Nephron progenitor cell (in vitro differentiated cells): Measurements from ENCODE around the gene CDK6.

Experiments
- DNase-seq: peaks from one replicate; pipeline ENCODE4 v3.0.0; 2021
- H3K27ac Mint-ChIP-seq: 2 replicates; pipeline ENCODE4 v1.8.0; 2021; ENCODE audit warnings: mild to moderate bottlenecking, moderate library complexity, mixed read lengths
- H3K27me3 Mint-ChIP-seq: 2 replicates; pipeline ENCODE4 v1.8.0; 2021; ENCODE audit warnings: mild to moderate bottlenecking, low read depth, mixed read lengths; ENCODE audit not compliant: poor library complexity
- H3K36me3 Mint-ChIP-seq: 2 replicates; pipeline ENCODE4 v1.8.0; 2021; ENCODE audit warnings: low read depth, mixed read lengths
- H3K4me1 Mint-ChIP-seq: 2 replicates; pipeline ENCODE4 v1.8.0; 2021; ENCODE audit warnings: mixed read lengths
- H3K4me3 Mint-ChIP-seq: 2 replicates; pipeline ENCODE4 v1.8.0; 2021; ENCODE audit warnings: mild to moderate bottlenecking, moderate library complexity, mixed read lengths
- H3K9me3 Mint-ChIP-seq: 2 replicates; pipeline ENCODE4 v1.8.0; 2021; ENCODE audit warnings: mild to moderate bottlenecking, moderate library complexity, mixed read lengths
- TF ChIP-seq, protein P1 (sequence below): fragments of 200-600 bp; sonication (generic); IDR thresholded peaks from 2 replicates; pipeline ENCODE4 v1.5.0; 2021; ENCODE audit warnings: antibody characterized with exemption

Gene CDK6

DNA sequence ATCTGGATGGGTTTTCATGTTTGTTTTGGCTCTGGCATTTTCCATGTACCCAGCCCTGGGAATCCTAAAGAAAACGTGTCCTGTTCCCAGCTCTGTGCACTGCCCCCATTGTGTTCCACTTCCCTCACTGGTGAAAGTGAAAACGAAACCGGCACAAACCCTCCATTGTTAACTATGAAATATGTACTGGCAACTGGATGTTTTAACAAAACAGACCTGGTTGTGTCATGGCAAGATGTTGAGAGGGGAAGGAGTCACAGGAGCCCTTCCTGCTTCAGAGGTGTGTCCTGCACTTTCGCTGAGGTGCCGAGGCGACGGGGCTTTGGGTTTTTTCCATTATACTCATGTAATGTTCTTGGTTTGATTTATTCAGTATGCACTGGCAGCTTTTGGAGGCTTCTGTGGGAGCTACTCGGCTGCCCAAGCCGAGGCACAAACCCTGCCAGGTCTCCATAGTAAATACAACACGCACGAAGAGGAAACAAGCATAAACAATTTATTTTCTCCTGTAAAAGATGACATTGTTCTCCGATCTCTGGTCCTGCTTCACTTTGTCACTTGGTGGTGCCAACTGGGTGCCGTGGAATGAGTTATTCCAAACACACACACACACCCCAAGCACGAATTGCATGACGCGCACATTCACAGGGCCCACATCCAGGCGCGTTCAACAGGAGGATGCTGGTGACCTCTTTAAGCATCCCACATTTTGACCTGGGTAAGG is 118.2 kb downstream of the CDK6 start:
- DNase-seq = no peak
- H3K27me3 Mint-ChIP-seq = no peaks in the 10 kb centered on the region
- peak overlapping the region; percentile 40 for H3K27ac Mint-ChIP-seq
- TF ChIP-seq, protein P1, sequence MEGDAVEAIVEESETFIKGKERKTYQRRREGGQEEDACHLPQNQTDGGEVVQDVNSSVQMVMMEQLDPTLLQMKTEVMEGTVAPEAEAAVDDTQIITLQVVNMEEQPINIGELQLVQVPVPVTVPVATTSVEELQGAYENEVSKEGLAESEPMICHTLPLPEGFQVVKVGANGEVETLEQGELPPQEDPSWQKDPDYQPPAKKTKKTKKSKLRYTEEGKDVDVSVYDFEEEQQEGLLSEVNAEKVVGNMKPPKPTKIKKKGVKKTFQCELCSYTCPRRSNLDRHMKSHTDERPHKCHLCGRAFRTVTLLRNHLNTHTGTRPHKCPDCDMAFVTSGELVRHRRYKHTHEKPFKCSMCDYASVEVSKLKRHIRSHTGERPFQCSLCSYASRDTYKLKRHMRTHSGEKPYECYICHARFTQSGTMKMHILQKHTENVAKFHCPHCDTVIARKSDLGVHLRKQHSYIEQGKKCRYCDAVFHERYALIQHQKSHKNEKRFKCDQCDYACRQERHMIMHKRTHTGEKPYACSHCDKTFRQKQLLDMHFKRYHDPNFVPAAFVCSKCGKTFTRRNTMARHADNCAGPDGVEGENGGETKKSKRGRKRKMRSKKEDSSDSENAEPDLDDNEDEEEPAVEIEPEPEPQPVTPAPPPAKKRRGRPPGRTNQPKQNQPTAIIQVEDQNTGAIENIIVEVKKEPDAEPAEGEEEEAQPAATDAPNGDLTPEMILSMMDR = no peak
- H3K4me3 Mint-ChIP-seq = no peak overlapping the region
- H3K36me3 Mint-ChIP-seq = peaks cover 4% of the 10 kb centered on the region
- H3K4me1 Mint-ChIP-seq = no peaks in the 10 kb centered on the region
- H3K9me3 Mint-ChIP-seq = no peaks in the 10 kb centered on the region

DNA sequence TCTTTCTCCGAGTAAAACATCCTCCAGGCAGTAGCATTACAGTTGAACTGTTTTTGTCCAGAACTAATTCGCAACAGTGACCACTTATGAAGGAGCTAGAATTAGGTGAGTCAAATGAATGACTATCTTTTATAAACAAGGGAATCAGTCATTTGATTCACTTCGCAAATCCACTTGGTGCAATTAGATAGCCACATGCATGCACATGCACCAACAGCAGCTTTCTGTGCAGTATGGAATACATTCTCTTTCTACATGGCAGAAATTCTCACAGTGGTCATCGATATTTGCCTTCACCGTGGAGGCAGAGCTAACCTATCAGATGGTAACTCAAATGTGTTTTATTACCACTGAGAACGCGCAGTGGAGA is 118.8 kb downstream of the CDK6 start:
- TF ChIP-seq, protein P1 = no peak
- H3K36me3 Mint-ChIP-seq = peaks cover 4% of the 10 kb centered on the region
- no peaks in the 10 kb centered on the region for H3K4me1 Mint-ChIP-seq
- H3K27ac Mint-ChIP-seq = no peak overlapping the region
- no peaks in the 10 kb centered on the region for H3K9me3 Mint-ChIP-seq
- no peak overlapping the region for H3K4me3 Mint-ChIP-seq
- H3K27me3 Mint-ChIP-seq = no peaks in the 10 kb centered on the region
- DNase-seq = no peak

DNA sequence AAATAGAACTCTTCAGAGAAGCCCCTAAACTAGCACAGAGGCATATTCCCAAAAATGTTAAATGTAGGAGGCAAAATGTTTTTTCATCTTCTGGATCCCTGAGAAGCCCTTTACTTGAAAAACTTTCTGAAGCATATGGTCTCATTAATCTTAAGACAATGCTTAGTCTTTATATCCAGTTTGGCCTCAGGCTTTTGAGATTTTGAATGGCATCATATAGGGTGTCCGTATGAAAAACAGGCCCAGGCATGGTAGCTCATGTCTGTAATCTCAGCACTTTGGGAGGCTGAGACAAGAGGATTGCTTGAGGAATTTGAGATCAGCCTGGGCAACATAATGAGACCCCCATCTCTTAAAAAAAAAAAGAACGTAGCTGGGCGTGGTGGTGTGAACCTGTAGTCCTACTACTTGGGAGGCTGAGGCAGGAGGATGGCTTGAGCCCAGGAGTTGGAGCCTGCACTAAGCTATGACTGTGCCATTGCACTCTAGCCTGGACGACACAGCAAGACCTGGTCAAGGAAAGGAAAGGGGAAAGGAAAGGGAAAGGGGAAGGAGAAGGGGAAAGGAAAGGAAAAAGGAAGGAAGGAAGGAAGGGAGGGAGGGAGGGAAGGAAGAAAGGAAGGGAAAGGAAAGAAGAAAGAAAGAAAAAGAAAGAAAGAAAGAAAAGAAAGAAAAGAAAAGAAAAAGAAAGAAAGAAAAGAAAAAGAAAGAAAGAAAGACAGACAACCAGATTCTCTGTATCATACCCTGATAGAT is 119.4 kb downstream of the CDK6 start:
- H3K27me3 Mint-ChIP-seq = no peaks in the 10 kb centered on the region
- no peak for DNase-seq
- TF ChIP-seq, protein P1 = no peak
- H3K36me3 Mint-ChIP-seq = peaks cover 4% of the 10 kb centered on the region
- H3K4me3 Mint-ChIP-seq = no peak overlapping the region
- H3K4me1 Mint-ChIP-seq = no peaks in the 10 kb centered on the region
- H3K9me3 Mint-ChIP-seq = no peaks in the 10 kb centered on the region
- no peak overlapping the region for H3K27ac Mint-ChIP-seq

DNA sequence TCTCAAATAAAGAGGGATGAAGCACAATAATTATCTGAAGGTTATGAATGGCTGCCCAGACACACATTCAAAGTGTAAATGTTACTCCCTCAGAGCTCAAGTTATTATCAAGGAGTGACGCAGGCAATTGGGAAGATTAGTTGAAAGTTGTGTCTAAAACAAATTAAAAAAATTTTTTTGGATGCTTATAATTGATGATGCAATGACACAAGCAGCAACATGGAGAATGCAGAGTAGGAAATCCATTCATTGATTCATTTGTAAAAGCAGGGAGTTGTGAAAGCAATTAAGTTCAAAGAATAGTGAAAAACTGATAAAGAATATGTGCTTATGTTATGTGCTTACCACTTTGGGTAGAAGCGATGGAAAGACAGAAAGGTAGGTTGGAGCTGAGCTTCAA is 120.4 kb downstream of the CDK6 start:
- Mint-ChIP-seq H3K36me3 (peaks cover 1% of the 10 kb centered on the region), H3K4me1 (no peaks in the 10 kb centered on the region), H3K9me3 (no peaks in the 10 kb centered on the region), H3K4me3 (no peak overlapping the region), H3K27me3 (no peaks in the 10 kb centered on the region), H3K27ac (no peak overlapping the region)
- no peak for DNase-seq
- TF ChIP-seq, protein P1 = no peak

DNA sequence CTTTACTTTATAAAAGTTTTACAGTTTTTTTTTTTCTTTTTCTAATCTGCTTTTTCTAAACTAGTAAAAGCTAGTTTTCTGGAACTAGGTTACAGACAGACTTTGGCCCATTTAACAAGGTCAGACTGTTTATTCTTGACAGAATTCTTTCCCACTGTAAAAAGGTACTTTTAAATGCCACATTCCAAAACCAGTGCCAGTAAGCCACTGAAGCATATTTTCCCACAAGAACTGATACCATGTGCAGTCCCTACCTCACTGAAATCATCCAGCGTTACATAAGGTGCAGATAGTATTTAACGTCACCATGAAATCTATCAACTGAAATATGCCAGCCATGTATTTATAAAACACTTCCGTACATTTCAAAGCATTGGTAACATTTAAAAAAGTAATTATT is 121.6 kb downstream of the CDK6 start:
- Mint-ChIP-seq H3K9me3 (no peaks in the 10 kb centered on the region), H3K27me3 (no peaks in the 10 kb centered on the region), H3K36me3 (no peaks in the 10 kb centered on the region), H3K4me3 (no peak overlapping the region), H3K4me1 (no peaks in the 10 kb centered on the region), H3K27ac (no peak overlapping the region)
- TF ChIP-seq, protein P1 = no peak
- DNase-seq = no peak

DNA sequence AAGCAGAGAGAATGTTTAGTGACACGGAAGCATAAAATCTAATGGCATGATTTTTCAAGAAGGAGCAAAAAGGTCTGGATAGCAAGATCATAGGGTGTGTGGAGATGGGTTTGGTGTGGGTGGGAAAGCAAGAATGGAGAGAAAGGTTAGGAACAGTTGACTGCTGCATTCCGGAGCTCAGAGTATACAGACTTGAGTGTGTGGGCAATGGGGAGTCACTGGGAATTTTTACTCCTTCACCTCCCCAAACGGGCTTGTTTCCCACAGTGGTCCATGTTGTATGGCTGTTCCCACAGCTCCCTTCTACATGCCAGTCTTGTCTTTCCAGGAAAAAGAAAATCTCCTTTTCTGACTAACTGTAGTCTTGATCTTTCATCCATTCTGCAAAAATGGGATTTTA is 122.1 kb downstream of the CDK6 start:
- H3K27me3 Mint-ChIP-seq = no peaks in the 10 kb centered on the region
- no peak for DNase-seq
- H3K4me1 Mint-ChIP-seq = no peaks in the 10 kb centered on the region
- no peak overlapping the region for H3K27ac Mint-ChIP-seq
- no peaks in the 10 kb centered on the region for H3K36me3 Mint-ChIP-seq
- TF ChIP-seq, protein P1 = no peak
- H3K9me3 Mint-ChIP-seq = no peaks in the 10 kb centered on the region
- H3K4me3 Mint-ChIP-seq = no peak overlapping the region
